HG03442 (cell line): Measurements from ENCODE around the gene SPOPL.
"Not testable (repeated sequence)": the region's sequence is repeated elsewhere in the genome, so short reads cannot be mapped to it uniquely, and the experiment has no call there.

ENCODE experiments used
- ATAC-seq: cut with Tn5 transposase; IDR thresholded peaks from one replicate; pipeline ENCODE4 v1.9.1; 2021; ENCODE audit warnings: mild to moderate bottlenecking, moderate library complexity; ENCODE audit not compliant: unreplicated experiment

Gene SPOPL

GRCh38 chr2:138522556-138522955 lies 21.0 kb downstream of the SPOPL start:
- ATAC-seq: peak; percentile 75

GRCh38 chr2:138523018-138523672 lies 21.6 kb downstream of the SPOPL start:
- ATAC-seq: peak; percentile 49

- not testable (repeated sequence) for ATAC-seq
These were observed 22.1 kb downstream of the SPOPL start for GRCh38 chr2:138523673-138524042.

GRCh38 chr2:138524353-138524752 lies 22.8 kb downstream of the SPOPL start:
- ATAC-seq: not testable (repeated sequence)

- no peak for ATAC-seq
These were observed 30.3 kb downstream of the SPOPL start for GRCh38 chr2:138531913-138532312.

GRCh38 chr2:138534791-138535190 lies 33.2 kb downstream of the SPOPL start:
- no peak for ATAC-seq

- peak; percentile 89 for ATAC-seq
These were observed 34.7 kb downstream of the SPOPL start for GRCh38 chr2:138536302-138536701.

GRCh38 chr2:138536740-138537139 lies 35.2 kb downstream of the SPOPL start:
- no peak for ATAC-seq

GRCh38 chr2:138537170-138537915 lies 35.8 kb downstream of the SPOPL start:
- no peak for ATAC-seq

GRCh38 chr2:138544206-138544605 lies 42.6 kb downstream of the SPOPL start:
- not testable (repeated sequence) for ATAC-seq

- ATAC-seq: no peak
These were observed 47.2 kb downstream of the SPOPL start for GRCh38 chr2:138548796-138549195.

GRCh38 chr2:138550172-138550571 lies 48.6 kb downstream of the SPOPL start:
- no peak for ATAC-seq

GRCh38 chr2:138550670-138551287 lies 49.2 kb downstream of the SPOPL start:
- no peak for ATAC-seq

GRCh38 chr2:138554123-138554522 lies 52.6 kb downstream of the SPOPL start:
- ATAC-seq: no peak

- ATAC-seq: no peak
These were observed 58.1 kb downstream of the SPOPL start for GRCh38 chr2:138559641-138560040.

GRCh38 chr2:138564586-138565229 lies 63.1 kb downstream of the SPOPL start:
- no peak for ATAC-seq

GRCh38 chr2:138565230-138565598 lies 63.6 kb downstream of the SPOPL start:
- no peak for ATAC-seq

GRCh38 chr2:138572318-138572717 lies 70.7 kb downstream of the SPOPL start:
- no peak for ATAC-seq

- ATAC-seq: no peak
These were observed 75.5 kb downstream of the SPOPL start for GRCh38 chr2:138577066-138577465.

- no peak for ATAC-seq
These were observed 78.0 kb downstream of the SPOPL start for GRCh38 chr2:138579556-138579955.

- no peak for ATAC-seq
These were observed 80.3 kb downstream of the SPOPL start for GRCh38 chr2:138581909-138582308.

GRCh38 chr2:138589663-138590062 lies 88.1 kb downstream of the SPOPL start:
- no peak for ATAC-seq
